Activated naive CD4-positive, alpha-beta T cell treated with anti-CD3 and anti-CD28 coated beads for 36 hours (primary cell): ENCODE data around the gene LINGO4. TPM values are rescaled to one million over a fixed set of nuclear protein-coding genes. Genes with fewer than 3 reads are reported as not detected.
A peak's percentile ranks its signal among the peaks of the same experiment; 100 is the strongest.

ENCODE experiments used
- CTCF ChIA-PET: fragments of 350-600 bp; sonication (Branson Sonifier 250); formaldehyde crosslinking; loops from one replicate; lab custom pipeline; 2021; ENCODE audit warnings: antibody characterized with exemption; lab: Charles Lee
- DNase-seq: peaks from one replicate; pipeline ENCODE4 v3.0.0-alpha.2; 2020
- H3K27ac Mint-ChIP-seq: one replicate; pipeline ENCODE4 v1.8.0; 2021; ENCODE audit warnings: mild to moderate bottlenecking, mixed read lengths
- H3K27me3 Mint-ChIP-seq: one replicate; pipeline ENCODE4 v1.8.0; 2021; ENCODE audit warnings: low read depth, mixed read lengths
- H3K36me3 Mint-ChIP-seq: one replicate; pipeline ENCODE4 v1.8.0; 2021; ENCODE audit warnings: low read depth, mixed read lengths
- H3K4me1 Mint-ChIP-seq: one replicate; pipeline ENCODE4 v1.8.0; 2021; ENCODE audit warnings: low read depth, mixed read lengths
- H3K4me3 Mint-ChIP-seq: one replicate; pipeline ENCODE4 v1.8.0; 2021; ENCODE audit warnings: mild to moderate bottlenecking, moderate library complexity, mixed read lengths
- H3K9me3 Mint-ChIP-seq: one replicate; pipeline ENCODE4 v1.8.0; 2021; ENCODE audit warnings: mixed read lengths
- intact Hi-C: fragments of 100-400 bp; cut with micrococcal nuclease; formaldehyde crosslinking; loops from one replicate; pipeline ENCODE4 v1.15.1; 2023
- total RNA-seq, 2 experiments: library from RNA; stranded (reverse); gene quantifications; one replicate each; pipeline ENCODE4 v1.2.3, GENCODE V29; 2021

Gene LINGO4, protein sequence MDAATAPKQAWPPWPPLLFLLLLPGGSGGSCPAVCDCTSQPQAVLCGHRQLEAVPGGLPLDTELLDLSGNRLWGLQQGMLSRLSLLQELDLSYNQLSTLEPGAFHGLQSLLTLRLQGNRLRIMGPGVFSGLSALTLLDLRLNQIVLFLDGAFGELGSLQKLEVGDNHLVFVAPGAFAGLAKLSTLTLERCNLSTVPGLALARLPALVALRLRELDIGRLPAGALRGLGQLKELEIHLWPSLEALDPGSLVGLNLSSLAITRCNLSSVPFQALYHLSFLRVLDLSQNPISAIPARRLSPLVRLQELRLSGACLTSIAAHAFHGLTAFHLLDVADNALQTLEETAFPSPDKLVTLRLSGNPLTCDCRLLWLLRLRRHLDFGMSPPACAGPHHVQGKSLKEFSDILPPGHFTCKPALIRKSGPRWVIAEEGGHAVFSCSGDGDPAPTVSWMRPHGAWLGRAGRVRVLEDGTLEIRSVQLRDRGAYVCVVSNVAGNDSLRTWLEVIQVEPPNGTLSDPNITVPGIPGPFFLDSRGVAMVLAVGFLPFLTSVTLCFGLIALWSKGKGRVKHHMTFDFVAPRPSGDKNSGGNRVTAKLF
- under 1 TPM in 1 of 2 experiments, not detected in 1; 0.07 TPM for total RNA-seq

GRCh38 chr1:151805066-151805820 lies at the start of gene LINGO4:
LINGO4 (minus strand) TSS chr1:151805419; CDS start chr1:151802704, 2,715 bp downstream.
- Mint-ChIP-seq H3K9me3 (no peaks in the 10 kb centered on the region), H3K36me3 (no peaks in the 10 kb centered on the region), H3K4me3 (no peak within 1 kb of the TSS), H3K27ac (no peak within 1 kb of the TSS), H3K4me1 (peaks cover 2% of the 10 kb centered on the region), H3K27me3 (peaks cover 2% of the 10 kb centered on the region)
- DNase-seq = no peak
- CTCF ChIA-PET = interaction anchor here (0.7 kb wide), 1 partner anchor 31 kb away, joined by 4 read pairs; no protein-coding TSS in a partner anchor
- intact Hi-C loops = no loop called here

DNA sequence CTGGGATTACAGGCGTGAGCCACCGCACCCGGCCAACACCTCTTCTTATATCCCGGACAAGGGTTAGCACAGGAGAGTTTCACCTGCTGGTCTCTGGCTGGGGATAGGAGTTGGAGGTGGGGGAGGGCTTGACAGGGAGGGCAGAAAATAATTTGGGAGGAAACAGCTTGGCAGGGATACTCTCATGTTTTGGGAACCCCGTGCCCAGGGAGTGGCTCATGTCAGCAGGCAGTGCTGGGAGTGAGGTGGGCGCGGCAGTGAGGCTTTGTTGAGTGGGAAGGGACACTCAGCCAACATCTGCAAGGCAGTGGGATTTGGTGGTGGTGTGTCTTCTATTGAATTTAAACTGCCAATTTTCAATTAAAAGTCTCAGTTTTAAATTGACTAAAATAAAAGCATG lies 49.4 kb upstream of the LINGO4 start:
- Mint-ChIP-seq H3K36me3 (no peaks in the 10 kb centered on the region), H3K27ac (no peak overlapping the region), H3K4me3 (no peak overlapping the region), H3K9me3 (no peaks in the 10 kb centered on the region), H3K27me3 (no peaks in the 10 kb centered on the region), H3K4me1 (peaks cover under 1% of the 10 kb centered on the region)
- CTCF ChIA-PET = no interaction called here
- intact Hi-C loops = no loop called here
- no peak for DNase-seq

GRCh38 chr1:151853411-151853943 lies 48.3 kb upstream of the LINGO4 start, which contains the start of gene THEM5:
THEM5 (minus strand) TSS chr1:151853712; CDS start chr1:151853565, 147 bp downstream.
- Mint-ChIP-seq H3K27me3 (no peaks in the 10 kb centered on the region), H3K36me3 (no peaks in the 10 kb centered on the region), H3K4me1 (peaks cover 10% of the 10 kb centered on the region), H3K27ac (no peak within 1 kb of the TSS), H3K4me3 (no peak within 1 kb of the TSS), H3K9me3 (no peaks in the 10 kb centered on the region)
- CTCF ChIA-PET = no interaction called here
- intact Hi-C loops = no loop called here
- peak; percentile 27 for DNase-seq

- Mint-ChIP-seq H3K4me3 (no peak overlapping the region), H3K9me3 (no peaks in the 10 kb centered on the region), H3K4me1 (peaks cover 15% of the 10 kb centered on the region), H3K27ac (no peak overlapping the region), H3K36me3 (no peaks in the 10 kb centered on the region), H3K27me3 (no peaks in the 10 kb centered on the region)
- DNase-seq = no peak
- intact Hi-C loops = no loop called here
- CTCF ChIA-PET = interaction anchor here (0.6 kb wide), 1 partner anchor 414 kb away, joined by 4 read pairs; no protein-coding TSS in a partner anchor
Observed at GRCh38 chr1:151852733-151853132, 47.5 kb upstream of the LINGO4 start.

GRCh38 chr1:151851886-151852285 lies 46.7 kb upstream of the LINGO4 start:
- H3K4me1 Mint-ChIP-seq = peaks cover 16% of the 10 kb centered on the region
- intact Hi-C loops = no loop called here
- H3K27ac Mint-ChIP-seq = no peak overlapping the region
- H3K4me3 Mint-ChIP-seq = no peak overlapping the region
- no peaks in the 10 kb centered on the region for H3K9me3 Mint-ChIP-seq
- DNase-seq = no peak
- no peaks in the 10 kb centered on the region for H3K27me3 Mint-ChIP-seq
- H3K36me3 Mint-ChIP-seq = no peaks in the 10 kb centered on the region
- CTCF ChIA-PET = no interaction called here

DNA sequence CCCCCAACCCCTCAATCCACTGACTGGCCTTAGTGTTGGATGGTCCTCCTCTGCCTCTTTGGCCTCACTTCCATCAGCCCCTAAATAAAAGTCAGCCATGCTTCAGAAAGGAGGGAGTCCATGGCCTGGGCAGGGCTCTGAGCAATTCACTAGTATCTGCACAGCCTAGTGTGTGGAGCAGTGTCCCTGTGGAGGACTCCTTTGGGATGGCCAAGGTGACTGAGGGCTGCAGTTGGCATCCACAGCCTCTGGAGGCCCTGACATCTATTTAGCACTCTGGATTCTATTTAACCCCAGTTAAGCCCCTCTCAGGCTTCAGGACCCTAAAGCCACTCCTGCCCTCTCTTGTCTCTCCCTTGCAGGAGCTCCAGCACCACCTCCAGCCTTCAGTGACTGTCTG lies 44.7 kb upstream of the LINGO4 start:
- Mint-ChIP-seq H3K27ac (no peak overlapping the region), H3K36me3 (peaks cover 9% of the 10 kb centered on the region), H3K4me3 (no peak overlapping the region), H3K27me3 (no peaks in the 10 kb centered on the region), H3K9me3 (no peaks in the 10 kb centered on the region), H3K4me1 (peaks cover 26% of the 10 kb centered on the region)
- DNase-seq = no peak
- intact Hi-C loops = loop anchor here (5.0 kb wide), 1 partner anchor 32 kb away; no protein-coding TSS in a partner anchor
- CTCF ChIA-PET = interaction anchor here (1.2 kb wide), 1 partner anchor 10 kb away, joined by 3 read pairs; the partner anchor contains the start of gene C2CD4D

GRCh38 chr1:151849126-151849525 lies 43.9 kb upstream of the LINGO4 start:
- Mint-ChIP-seq H3K27me3 (no peaks in the 10 kb centered on the region), H3K4me1 (peaks cover 26% of the 10 kb centered on the region), H3K36me3 (peaks cover 12% of the 10 kb centered on the region), H3K9me3 (no peaks in the 10 kb centered on the region), H3K4me3 (no peak overlapping the region), H3K27ac (peak overlapping the region; percentile 1)
- CTCF ChIA-PET = interaction anchor here (1.2 kb wide), 1 partner anchor 9 kb away, joined by 3 read pairs; the partner anchor contains the start of gene C2CD4D
- intact Hi-C loops = loop anchor here (5.0 kb wide), 1 partner anchor 33 kb away; no protein-coding TSS in a partner anchor
- no peak for DNase-seq

GRCh38 chr1:151847867-151848596 lies 42.8 kb upstream of the LINGO4 start:
- Mint-ChIP-seq H3K27ac (peak overlapping the region; percentile 56), H3K4me3 (no peak overlapping the region), H3K27me3 (no peaks in the 10 kb centered on the region), H3K36me3 (peaks cover 12% of the 10 kb centered on the region), H3K4me1 (peaks cover 26% of the 10 kb centered on the region), H3K9me3 (no peaks in the 10 kb centered on the region)
- CTCF ChIA-PET = interaction anchor here (0.6 to 1.1 kb wide), 3 partner anchors 11 to 154 kb away, joined by 3 to 5 read pairs (median 4); no protein-coding TSS in a partner anchor
- no peak for DNase-seq
- intact Hi-C loops = loop anchor here (1.0 to 5.0 kb wide), 2 partner anchors 9 to 34 kb away; partner anchors contain the start of gene C2CD4D

- no peaks in the 10 kb centered on the region for H3K27me3 Mint-ChIP-seq
- intact Hi-C loops = loop anchor here (5.0 kb wide), 1 partner anchor 36 kb away; no protein-coding TSS in a partner anchor
- H3K9me3 Mint-ChIP-seq = no peaks in the 10 kb centered on the region
- H3K4me1 Mint-ChIP-seq = peaks cover 26% of the 10 kb centered on the region
- peak overlapping the region; percentile 29 for H3K27ac Mint-ChIP-seq
- DNase-seq = peak; percentile 29
- no peak overlapping the region for H3K4me3 Mint-ChIP-seq
- CTCF ChIA-PET = interaction anchor here (0.8 to 1.2 kb wide), 3 partner anchors 10 to 113 kb away, joined by 3 to 4 read pairs (median 3); no protein-coding TSS in a partner anchor
- peaks cover 14% of the 10 kb centered on the region for H3K36me3 Mint-ChIP-seq
Observed at GRCh38 chr1:151846686-151847237, 41.5 kb upstream of the LINGO4 start.

DNA sequence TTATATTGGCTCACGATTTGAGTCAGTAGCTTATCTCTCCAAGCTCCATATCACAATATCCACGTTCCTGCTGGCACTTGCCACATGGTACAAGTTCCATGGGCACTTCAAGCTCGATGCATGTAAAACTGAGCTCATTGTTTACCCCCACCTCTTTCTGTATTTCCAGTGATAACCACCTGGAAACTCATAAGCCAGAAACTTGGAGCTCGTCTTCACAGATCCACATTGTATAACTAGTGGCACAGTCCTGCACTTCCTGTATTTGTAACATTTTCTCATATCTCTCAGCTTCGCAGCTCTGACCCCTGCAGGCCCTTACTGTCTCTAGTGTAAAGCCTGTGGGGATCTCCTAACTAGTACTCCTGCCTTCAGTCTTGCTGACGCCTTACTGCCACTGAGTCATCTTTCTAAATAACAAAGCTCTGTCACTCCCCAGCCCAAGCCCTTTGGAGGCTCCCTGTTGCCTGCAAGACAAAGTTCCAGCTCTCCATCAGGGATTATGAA lies 40.9 kb upstream of the LINGO4 start:
- peak; percentile 43 for DNase-seq
- no peak overlapping the region for H3K27ac Mint-ChIP-seq
- H3K27me3 Mint-ChIP-seq = no peaks in the 10 kb centered on the region
- intact Hi-C loops = loop anchor here (5.0 kb wide), 1 partner anchor 36 kb away; no protein-coding TSS in a partner anchor
- peaks cover 26% of the 10 kb centered on the region for H3K4me1 Mint-ChIP-seq
- CTCF ChIA-PET = interaction anchor here (0.8 to 1.2 kb wide), 3 partner anchors 9 to 113 kb away, joined by 3 to 4 read pairs (median 3); no protein-coding TSS in a partner anchor
- H3K36me3 Mint-ChIP-seq = peaks cover 14% of the 10 kb centered on the region
- no peak overlapping the region for H3K4me3 Mint-ChIP-seq
- H3K9me3 Mint-ChIP-seq = no peaks in the 10 kb centered on the region
